Esophagus muscularis mucosa (tissue), 4 donors: ENCODE results near the gene TMEM114.

Experiments
- EP300 ChIP-seq: sonication (generic); formaldehyde crosslinking; IDR thresholded peaks from one replicate; pipeline ENCODE4 v1.6.1; 2017; ENCODE audit warnings: antibody characterized with exemption
- POLR2A ChIP-seq: fragments of 450-650 bp; IDR thresholded peaks from one replicate; pipeline ENCODE4 v1.6.1; 2017; ENCODE audit warnings: antibody characterized with exemption, moderate library complexity, mild to moderate bottlenecking, low read depth
- POLR2AphosphoS5 ChIP-seq, 2 donors: sonication (generic); formaldehyde crosslinking; IDR thresholded peaks; one replicate each; pipeline ENCODE4 v1.6.1; 2017; ENCODE audit warnings: antibody characterized with exemption in 2 of 2
- TF ChIP-seq, protein P1 (sequence below), 3 experiments: fragments of 200-600 bp in 2 of 3; fragments of 450-650 bp in 1 of 3; sonication (generic) in 2 of 3; IDR thresholded peaks; one replicate each; pipeline ENCODE4 v1.5.1; 2017 to 2019; ENCODE audit warnings: antibody characterized with exemption in 3 of 3, mild to moderate bottlenecking in 2 of 3, moderate library complexity in 1 of 3

DNA sequence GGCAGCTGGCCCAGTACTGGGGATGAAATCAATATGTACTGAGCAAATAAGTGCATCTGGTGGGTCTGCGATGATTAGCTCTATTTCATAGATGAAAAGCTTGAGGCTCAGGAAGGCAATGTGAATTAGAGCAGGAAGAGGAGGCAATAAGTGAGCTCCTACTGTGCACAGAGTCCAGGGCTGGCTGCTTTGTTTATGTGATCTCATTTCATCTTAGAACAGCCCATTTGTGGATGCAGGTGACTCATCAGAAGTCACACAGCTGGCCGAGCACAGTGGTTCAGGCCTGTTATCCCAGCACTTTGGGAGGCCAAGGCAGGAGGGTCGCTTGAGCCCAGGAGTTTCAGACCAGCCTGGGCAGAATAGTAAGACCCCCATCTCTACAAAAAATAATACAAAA is 7.1 kb downstream of the TMEM114 start:
- TF ChIP-seq, protein P1, sequence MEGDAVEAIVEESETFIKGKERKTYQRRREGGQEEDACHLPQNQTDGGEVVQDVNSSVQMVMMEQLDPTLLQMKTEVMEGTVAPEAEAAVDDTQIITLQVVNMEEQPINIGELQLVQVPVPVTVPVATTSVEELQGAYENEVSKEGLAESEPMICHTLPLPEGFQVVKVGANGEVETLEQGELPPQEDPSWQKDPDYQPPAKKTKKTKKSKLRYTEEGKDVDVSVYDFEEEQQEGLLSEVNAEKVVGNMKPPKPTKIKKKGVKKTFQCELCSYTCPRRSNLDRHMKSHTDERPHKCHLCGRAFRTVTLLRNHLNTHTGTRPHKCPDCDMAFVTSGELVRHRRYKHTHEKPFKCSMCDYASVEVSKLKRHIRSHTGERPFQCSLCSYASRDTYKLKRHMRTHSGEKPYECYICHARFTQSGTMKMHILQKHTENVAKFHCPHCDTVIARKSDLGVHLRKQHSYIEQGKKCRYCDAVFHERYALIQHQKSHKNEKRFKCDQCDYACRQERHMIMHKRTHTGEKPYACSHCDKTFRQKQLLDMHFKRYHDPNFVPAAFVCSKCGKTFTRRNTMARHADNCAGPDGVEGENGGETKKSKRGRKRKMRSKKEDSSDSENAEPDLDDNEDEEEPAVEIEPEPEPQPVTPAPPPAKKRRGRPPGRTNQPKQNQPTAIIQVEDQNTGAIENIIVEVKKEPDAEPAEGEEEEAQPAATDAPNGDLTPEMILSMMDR (IDR thresholded peaks at IDR 0.05), result no peak
- TF ChIP-seq EP300, result no peak
- TF ChIP-seq POLR2A, result no peak
- TF ChIP-seq POLR2AphosphoS5 (IDR thresholded peaks at IDR 0.05), result no peak
